HepG2 (cell line): ENCODE data around the gene TAT. TPM values are rescaled to one million over a fixed set of nuclear protein-coding genes. Genes with fewer than 3 reads are reported as not detected.
A peak's percentile ranks its signal among the peaks of the same experiment; 100 is the strongest.

Experiments
- AHR ChIP-seq: IDR thresholded peaks from 2 replicates; pipeline ENCODE4 v1.6.1; 2018; ENCODE audit warnings: missing genetic modification reagents, missing compliant biosample characterization
- ARHGAP35 ChIP-seq: sonication (generic); formaldehyde crosslinking; IDR thresholded peaks from 2 replicates; pipeline ENCODE4 v1.9.0; 2022; ENCODE audit warnings: mild to moderate bottlenecking, inconsistent platforms, moderate library complexity, missing genetic modification reagents, borderline replicate concordance
- ARNTL ChIP-seq: sonication (generic); formaldehyde crosslinking; IDR thresholded peaks from 2 replicates; pipeline ENCODE4 v1.4.0; 2020; ENCODE audit warnings: mild to moderate bottlenecking, missing genetic modification reagents
- CBX1 ChIP-seq: IDR thresholded peaks from one replicate; pipeline ENCODE4 v1.6.1; 2016; ENCODE audit warnings: antibody characterized with exemption, low read depth
- KLF12 ChIP-seq: sonication (generic); formaldehyde crosslinking; IDR thresholded peaks from 2 replicates; pipeline ENCODE4 v1.4.0; 2020; ENCODE audit warnings: missing genetic modification reagents, borderline replicate concordance
- MATR3 ChIP-seq: sonication (generic); formaldehyde crosslinking; IDR thresholded peaks from 2 replicates; pipeline ENCODE4 v1.4.0; 2020; ENCODE audit warnings: missing genetic modification reagents
- MYC ChIP-seq: sonication (generic); formaldehyde crosslinking; IDR thresholded peaks from 2 replicates; pipeline ENCODE4 v1.9.0; 2021; ENCODE audit warnings: missing genetic modification reagents, borderline replicate concordance
- MYNN ChIP-seq: sonication (generic); formaldehyde crosslinking; IDR thresholded peaks from 2 replicates; pipeline ENCODE4 v1.4.0; 2020; ENCODE audit warnings: mild to moderate bottlenecking, low read depth, missing genetic modification reagents
- REL ChIP-seq: sonication (generic); formaldehyde crosslinking; conservative IDR thresholded peaks from 2 replicates; pipeline ENCODE4 v1.8.0; 2022; ENCODE audit warnings: mild to moderate bottlenecking, missing genetic modification reagents, moderate library complexity
- RELA ChIP-seq: sonication (generic); formaldehyde crosslinking; IDR thresholded peaks from 2 replicates; pipeline ENCODE4 v1.4.0; 2020; ENCODE audit warnings: missing genetic modification reagents
- THYN1 ChIP-seq: sonication (generic); formaldehyde crosslinking; IDR thresholded peaks from 2 replicates; pipeline ENCODE4 v1.8.1; 2023; ENCODE audit warnings: low read depth, mild to moderate bottlenecking, moderate library complexity, missing genetic modification reagents, borderline replicate concordance
- ZFAT ChIP-seq: sonication (generic); formaldehyde crosslinking; conservative IDR thresholded peaks from 2 replicates; pipeline ENCODE4 v1.8.1; 2023; ENCODE audit warnings: missing genetic modification reagents, inconsistent platforms
- ZNF761 ChIP-seq: sonication (generic); formaldehyde crosslinking; conservative IDR thresholded peaks from 2 replicates; pipeline ENCODE4 v1.4.0; 2020; ENCODE audit warnings: mild to moderate bottlenecking, missing genetic modification reagents
- ZNF777 ChIP-seq: sonication (generic); formaldehyde crosslinking; IDR thresholded peaks from 2 replicates; pipeline ENCODE4 v1.4.0; 2020; ENCODE audit warnings: missing genetic modification reagents
- ZSCAN30 ChIP-seq: sonication (generic); formaldehyde crosslinking; IDR thresholded peaks from 2 replicates; pipeline ENCODE4 v1.5.0; 2020; ENCODE audit warnings: mild to moderate bottlenecking, missing genetic modification reagents
- polyA plus RNA-seq, 8 experiments: library from polyadenylated mRNA; depleted of rRNA in 3 of 8; stranded (reverse) in 7 of 8; unstranded in 1 of 8; fragments of >200 nt; fragmentation: Illumina TruSeq in 4 of 8; extraction: Trizol in 4 of 8; gene quantifications; 2 replicates each; pipeline versions ENCODE4 v1.2.1 to v1.2.3, GENCODE V29; 2011 to 2016; ENCODE audit warnings: low read depth in 4 of 8, missing spikeins in 1 of 8, mixed read lengths in 1 of 8; ENCODE audit not compliant: insufficient read depth in 1 of 8
- total RNA-seq, 5 experiments: library from RNA; depleted of rRNA; stranded (reverse); fragments of >200 nt; fragmentation: Illumina TruSeq; extraction: Trizol; gene quantifications; 2 replicates each; pipeline ENCODE4 v1.2.3, GENCODE V29; 2016; ENCODE audit warnings: low read depth in 1 of 5
- TF ChIP-seq, protein P1 (sequence below): sonication (generic); formaldehyde crosslinking; conservative IDR thresholded peaks from 2 replicates; pipeline ENCODE4 v1.4.0; 2020; ENCODE audit warnings: missing genetic modification reagents
- TF ChIP-seq, protein P2 (sequence below): sonication (generic); formaldehyde crosslinking; IDR thresholded peaks from 2 replicates; pipeline ENCODE4 v1.8.0; 2022; ENCODE audit warnings: mild to moderate bottlenecking, missing genetic modification reagents, moderate library complexity
- TF ChIP-seq, protein P3 (sequence below): sonication (generic); formaldehyde crosslinking; IDR thresholded peaks from 2 replicates; pipeline ENCODE4 v1.4.0; 2020; ENCODE audit warnings: mild to moderate bottlenecking, missing genetic modification reagents
- TF ChIP-seq, protein P4 (sequence below): sonication (generic); formaldehyde crosslinking; conservative IDR thresholded peaks from 2 replicates; pipeline ENCODE4 v1.8.0; 2022; ENCODE audit warnings: missing genetic modification reagents

Gene TAT
- total and polyA plus RNA-seq, 2 of the 13 experiments (the other 11 are each of a cell fraction or from before 2014, with no cell fraction given), result 1.6 to 5.8 TPM

DNA sequence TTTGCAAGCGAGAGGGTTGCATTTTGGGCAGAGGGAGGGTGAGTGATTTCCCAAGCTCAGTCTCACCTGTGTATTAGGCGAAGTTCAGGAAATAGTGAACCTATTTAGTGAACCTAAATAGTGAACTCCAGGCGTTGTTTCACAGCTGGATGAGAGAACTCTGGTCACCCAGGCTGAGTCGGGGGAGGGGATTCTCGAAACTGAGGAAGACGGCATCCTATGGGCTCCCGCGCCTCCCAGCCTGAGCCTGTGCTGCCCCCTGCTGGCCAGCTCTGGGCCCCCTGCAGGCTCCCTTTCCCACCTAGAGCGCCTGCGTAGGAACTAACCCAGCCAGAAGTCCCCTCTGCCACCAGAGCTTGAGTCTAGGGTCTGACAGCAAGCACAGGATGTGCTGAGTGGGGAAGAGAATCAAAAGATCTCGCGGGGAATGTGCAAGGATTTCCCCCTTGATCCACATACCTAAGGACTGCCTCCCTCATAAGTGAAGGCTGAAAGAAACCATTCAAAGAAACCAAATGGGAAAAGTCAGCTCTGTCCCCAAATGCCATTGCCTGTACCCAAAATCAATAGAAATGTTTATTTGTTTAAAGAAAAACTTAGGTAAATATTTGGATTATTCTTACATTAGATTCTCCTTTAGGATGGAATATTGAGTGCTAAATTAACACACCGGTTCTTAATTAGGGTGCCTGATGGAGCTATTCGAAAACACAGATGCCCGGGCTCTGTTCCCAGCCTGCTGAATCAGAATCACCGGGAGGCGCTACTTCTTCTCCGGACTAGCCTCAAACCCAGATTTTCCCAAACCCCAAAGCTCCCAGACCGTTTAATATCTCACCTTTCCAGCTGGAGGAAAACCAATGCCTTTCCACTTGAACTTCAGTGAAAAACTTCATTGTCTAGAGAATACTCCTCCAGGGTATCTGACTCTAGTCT, 34.3 kb upstream of the TAT start (continued):
- TF ChIP-seq, protein P1, sequence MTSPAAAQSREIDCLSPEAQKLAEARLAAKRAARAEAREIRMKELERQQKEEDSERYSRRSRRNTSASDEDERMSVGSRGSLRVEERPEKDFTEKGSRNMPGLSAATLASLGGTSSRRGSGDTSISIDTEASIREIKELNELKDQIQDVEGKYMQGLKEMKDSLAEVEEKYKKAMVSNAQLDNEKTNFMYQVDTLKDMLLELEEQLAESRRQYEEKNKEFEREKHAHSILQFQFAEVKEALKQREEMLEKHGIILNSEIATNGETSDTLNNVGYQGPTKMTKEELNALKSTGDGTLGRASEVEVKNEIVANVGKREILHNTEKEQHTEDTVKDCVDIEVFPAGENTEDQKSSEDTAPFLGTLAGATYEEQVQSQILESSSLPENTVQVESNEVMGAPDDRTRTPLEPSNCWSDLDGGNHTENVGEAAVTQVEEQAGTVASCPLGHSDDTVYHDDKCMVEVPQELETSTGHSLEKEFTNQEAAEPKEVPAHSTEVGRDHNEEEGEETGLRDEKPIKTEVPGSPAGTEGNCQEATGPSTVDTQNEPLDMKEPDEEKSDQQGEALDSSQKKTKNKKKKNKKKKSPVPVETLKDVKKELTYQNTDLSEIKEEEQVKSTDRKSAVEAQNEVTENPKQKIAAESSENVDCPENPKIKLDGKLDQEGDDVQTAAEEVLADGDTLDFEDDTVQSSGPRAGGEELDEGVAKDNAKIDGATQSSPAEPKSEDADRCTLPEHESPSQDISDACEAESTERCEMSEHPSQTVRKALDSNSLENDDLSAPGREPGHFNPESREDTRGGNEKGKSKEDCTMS (CRISPR knock-in tag), result no peak
- TF ChIP-seq KLF12 (CRISPR knock-in tag) (peak; percentile 53), REL (CRISPR knock-in tag) (no peak), ZNF761 (no peak), ARNTL (CRISPR knock-in tag) (no peak), MYC (CRISPR knock-in tag) (peak; percentile 18; the same call in 1 of the 2 replicates), CBX1 (no peak), ZNF777 (CRISPR knock-in tag) (no peak), ZFAT (CRISPR knock-in tag) (no peak), MATR3 (CRISPR knock-in tag) (no peak), RELA (CRISPR knock-in tag) (no peak), ARHGAP35 (CRISPR knock-in tag) (no peak), AHR (peak; percentile 54; the same call in 1 of the 2 replicates), MYNN (CRISPR knock-in tag) (no peak), ZSCAN30 (CRISPR knock-in tag) (no peak), THYN1 (no peak)
- TF ChIP-seq, protein P2, sequence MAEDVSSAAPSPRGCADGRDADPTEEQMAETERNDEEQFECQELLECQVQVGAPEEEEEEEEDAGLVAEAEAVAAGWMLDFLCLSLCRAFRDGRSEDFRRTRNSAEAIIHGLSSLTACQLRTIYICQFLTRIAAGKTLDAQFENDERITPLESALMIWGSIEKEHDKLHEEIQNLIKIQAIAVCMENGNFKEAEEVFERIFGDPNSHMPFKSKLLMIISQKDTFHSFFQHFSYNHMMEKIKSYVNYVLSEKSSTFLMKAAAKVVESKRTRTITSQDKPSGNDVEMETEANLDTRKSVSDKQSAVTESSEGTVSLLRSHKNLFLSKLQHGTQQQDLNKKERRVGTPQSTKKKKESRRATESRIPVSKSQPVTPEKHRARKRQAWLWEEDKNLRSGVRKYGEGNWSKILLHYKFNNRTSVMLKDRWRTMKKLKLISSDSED (CRISPR knock-in tag), result no peak
- TF ChIP-seq, protein P3, sequence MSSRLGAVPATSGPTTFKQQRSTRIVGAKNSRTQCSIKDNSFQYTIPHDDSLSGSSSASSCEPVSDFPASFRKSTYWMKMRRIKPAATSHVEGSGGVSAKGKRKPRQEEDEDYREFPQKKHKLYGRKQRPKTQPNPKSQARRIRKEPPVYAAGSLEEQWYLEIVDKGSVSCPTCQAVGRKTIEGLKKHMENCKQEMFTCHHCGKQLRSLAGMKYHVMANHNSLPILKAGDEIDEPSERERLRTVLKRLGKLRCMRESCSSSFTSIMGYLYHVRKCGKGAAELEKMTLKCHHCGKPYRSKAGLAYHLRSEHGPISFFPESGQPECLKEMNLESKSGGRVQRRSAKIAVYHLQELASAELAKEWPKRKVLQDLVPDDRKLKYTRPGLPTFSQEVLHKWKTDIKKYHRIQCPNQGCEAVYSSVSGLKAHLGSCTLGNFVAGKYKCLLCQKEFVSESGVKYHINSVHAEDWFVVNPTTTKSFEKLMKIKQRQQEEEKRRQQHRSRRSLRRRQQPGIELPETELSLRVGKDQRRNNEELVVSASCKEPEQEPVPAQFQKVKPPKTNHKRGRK (CRISPR knock-in tag), result no peak
- TF ChIP-seq, protein P4, sequence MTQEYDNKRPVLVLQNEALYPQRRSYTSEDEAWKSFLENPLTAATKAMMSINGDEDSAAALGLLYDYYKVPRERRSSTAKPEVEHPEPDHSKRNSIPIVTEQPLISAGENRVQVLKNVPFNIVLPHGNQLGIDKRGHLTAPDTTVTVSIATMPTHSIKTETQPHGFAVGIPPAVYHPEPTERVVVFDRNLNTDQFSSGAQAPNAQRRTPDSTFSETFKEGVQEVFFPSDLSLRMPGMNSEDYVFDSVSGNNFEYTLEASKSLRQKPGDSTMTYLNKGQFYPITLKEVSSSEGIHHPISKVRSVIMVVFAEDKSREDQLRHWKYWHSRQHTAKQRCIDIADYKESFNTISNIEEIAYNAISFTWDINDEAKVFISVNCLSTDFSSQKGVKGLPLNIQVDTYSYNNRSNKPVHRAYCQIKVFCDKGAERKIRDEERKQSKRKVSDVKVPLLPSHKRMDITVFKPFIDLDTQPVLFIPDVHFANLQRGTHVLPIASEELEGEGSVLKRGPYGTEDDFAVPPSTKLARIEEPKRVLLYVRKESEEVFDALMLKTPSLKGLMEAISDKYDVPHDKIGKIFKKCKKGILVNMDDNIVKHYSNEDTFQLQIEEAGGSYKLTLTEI (CRISPR knock-in tag), result no peak
